IPS DF 6.9 (cell line): ENCODE measurements around the gene HDAC10.
A peak's percentile ranks its signal among the peaks of the same experiment; 100 is the strongest.

Experiments used
- DNase-seq: peaks from one replicate; pipeline ENCODE4 v3.0.0-alpha.2; 2013; ENCODE audit warnings: low read depth, low spot score
- H3K27ac ChIP-seq: one replicate; pipeline ENCODE4 v1.5.1; 2013; ENCODE audit warnings: low read length, control low read depth
- H3K27me3 ChIP-seq: 2 replicates; pipeline ENCODE4 v1.6.1; 2013; ENCODE audit warnings: mild to moderate bottlenecking, low read length; ENCODE audit not compliant: control insufficient read depth, insufficient read depth
- H3K36me3 ChIP-seq: 2 replicates; pipeline ENCODE4 v1.6.1; 2013; ENCODE audit warnings: low read length; ENCODE audit not compliant: control insufficient read depth, insufficient read depth
- H3K4me1 ChIP-seq: 2 replicates; pipeline ENCODE4 v1.6.1; 2013; ENCODE audit warnings: low read length; ENCODE audit not compliant: control insufficient read depth, insufficient read depth
- H3K4me3 ChIP-seq: 2 replicates; pipeline ENCODE4 v1.5.1; 2013; ENCODE audit warnings: mild to moderate bottlenecking, low read length
- H3K9me3 ChIP-seq: 2 replicates; pipeline ENCODE4 v1.6.1; 2013; ENCODE audit warnings: low read length, inconsistent platforms; ENCODE audit not compliant: control insufficient read depth, insufficient read depth
- WGBS: extraction: QIAGEN DNeasy Blood & Tissue Kit; methylation state at CpG from one replicate; pipeline ENCODE4 v1.1.7; 2013; ENCODE audit warnings: mixed read lengths, missing lambda C conversion rate; ENCODE audit not compliant: insufficient read length, insufficient coverage; 5-methylcytosine and 5-hydroxymethylcytosine counted together

Gene HDAC10

DNA sequence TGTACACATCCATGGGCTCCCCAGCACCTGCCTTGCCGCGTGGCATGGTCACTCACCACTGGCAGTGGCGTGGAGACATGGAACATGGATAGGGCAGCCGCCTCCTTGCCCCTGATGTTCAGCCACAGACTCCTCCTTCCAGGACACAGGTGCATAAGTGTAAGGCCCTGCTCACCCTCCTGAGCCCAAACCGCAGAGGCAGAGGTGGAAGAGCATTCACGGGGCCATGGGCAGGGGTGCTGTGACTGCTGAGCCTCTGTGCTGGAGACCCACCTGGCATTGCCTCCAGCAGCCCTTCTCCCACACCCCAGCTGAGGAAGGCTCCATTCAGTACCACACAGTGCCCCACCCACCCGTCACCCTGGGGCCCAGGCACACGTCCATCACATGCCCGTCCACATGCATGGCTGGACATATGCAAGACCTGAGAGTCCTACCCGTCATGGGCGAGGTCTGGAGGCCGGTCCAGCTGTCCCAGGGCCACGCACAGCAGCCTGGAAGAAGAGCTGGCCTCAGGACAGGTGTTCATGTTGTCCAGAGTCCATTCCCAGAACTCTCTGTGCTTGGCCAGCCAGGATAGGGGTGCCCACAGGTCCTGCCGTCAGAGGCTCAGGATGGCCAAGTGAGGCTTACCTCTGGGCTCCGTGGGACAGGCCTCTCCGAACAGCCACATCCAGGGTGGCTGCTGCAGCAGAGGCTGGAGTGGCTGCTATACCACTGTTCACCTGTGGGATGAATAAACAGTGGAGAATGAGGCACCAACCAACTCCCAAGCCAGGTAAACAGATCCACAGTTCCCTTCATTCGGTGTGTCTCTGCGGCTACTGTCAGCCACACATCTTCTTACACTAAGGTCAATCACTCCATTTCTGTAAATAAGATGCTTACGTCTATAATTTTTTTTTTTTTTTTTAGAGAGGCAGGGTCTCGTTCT is 4.6 kb downstream of the HDAC10 start:
- DNase-seq = no peak
- H3K27ac ChIP-seq = no peak overlapping the region
- H3K9me3 ChIP-seq = no peaks in the 10 kb centered on the region
- H3K4me3 ChIP-seq = no peak overlapping the region
- H3K4me1 ChIP-seq = peaks cover 4% of the 10 kb centered on the region; the same call in 1 of the 2 replicates
- H3K36me3 ChIP-seq = peaks cover 3% of the 10 kb centered on the region; the same call in 1 of the 2 replicates
- no CpG with 5 or more reads among the region's 20 CpGs for whole genome bisulfite sequencing
- H3K27me3 ChIP-seq = no peaks in the 10 kb centered on the region

DNA sequence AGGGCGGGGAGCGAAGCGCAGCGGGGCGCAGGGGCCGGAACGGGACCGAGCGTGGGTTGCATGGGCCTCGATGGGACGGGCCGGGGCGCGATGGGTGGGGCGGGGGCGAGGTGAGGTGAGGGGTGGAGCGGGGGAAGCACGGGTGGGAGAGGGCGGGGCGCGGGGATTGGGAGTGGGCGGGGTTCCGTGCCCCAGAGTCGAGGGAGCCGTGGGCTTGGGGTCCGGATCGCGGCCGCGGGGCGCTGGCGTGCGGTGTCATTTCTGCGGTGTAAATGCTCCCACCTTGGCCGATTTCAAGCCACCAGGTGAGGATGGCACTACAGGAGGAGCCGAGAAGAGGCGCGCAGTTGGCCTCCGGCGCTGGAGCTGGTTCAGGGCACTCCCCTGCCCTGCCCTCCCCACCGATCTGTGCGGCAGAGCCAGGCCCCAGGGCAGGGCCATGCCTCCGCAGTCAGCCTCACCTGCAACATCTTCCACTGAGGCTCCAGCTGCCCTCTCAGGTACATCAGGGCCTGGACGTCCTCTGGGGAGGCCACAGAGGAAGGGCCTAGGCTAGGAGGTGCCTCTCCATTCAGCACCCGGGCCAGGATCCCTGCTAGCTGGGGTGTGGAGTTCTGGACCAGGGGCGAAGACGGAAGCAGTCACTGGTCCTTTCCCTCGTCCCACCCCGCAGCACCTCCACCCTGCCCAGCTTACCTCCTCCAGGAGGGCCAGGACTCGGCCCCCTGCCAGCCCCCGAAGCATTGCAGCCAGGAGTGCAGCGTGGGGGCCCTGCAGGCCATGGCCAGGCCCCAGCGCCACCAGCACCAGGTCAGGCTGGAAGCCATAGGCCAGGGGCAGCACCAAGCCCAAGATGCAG is 5.6 kb downstream of the HDAC10 start:
- Histone ChIP-seq H3K9me3 (no peaks in the 10 kb centered on the region), H3K36me3 (peaks cover 3% of the 10 kb centered on the region; the same call in 1 of the 2 replicates), H3K27me3 (no peaks in the 10 kb centered on the region), H3K4me3 (peak overlapping the region; percentile 92), H3K4me1 (peaks cover 4% of the 10 kb centered on the region; the same call in 1 of the 2 replicates), H3K27ac (no peak overlapping the region)
- no peak for DNase-seq
- no CpG with 5 or more reads among the region's 53 CpGs for WGBS

GRCh38 chr22:50244420-50245213 is 6.4 kb downstream of the HDAC10 start, which contains the start of gene TUBGCP6:
TSS of gene TUBGCP6 (minus strand) at chr22:50245023. CDS start at chr22:50244459, 564 bp downstream.
- peaks cover 3% of the 10 kb centered on the region; the same call in 1 of the 2 replicates for H3K36me3 ChIP-seq
- no CpG with 5 or more reads among the region's 76 CpGs for WGBS
- no peaks in the 10 kb centered on the region for H3K27me3 ChIP-seq
- no peak for DNase-seq
- peak within 1 kb of the TSS; percentile 92 for H3K4me3 ChIP-seq
- H3K9me3 ChIP-seq = no peaks in the 10 kb centered on the region
- peaks cover 1% of the 10 kb centered on the region; the same call in 1 of the 2 replicates for H3K4me1 ChIP-seq
- H3K27ac ChIP-seq = no peak within 1 kb of the TSS

DNA sequence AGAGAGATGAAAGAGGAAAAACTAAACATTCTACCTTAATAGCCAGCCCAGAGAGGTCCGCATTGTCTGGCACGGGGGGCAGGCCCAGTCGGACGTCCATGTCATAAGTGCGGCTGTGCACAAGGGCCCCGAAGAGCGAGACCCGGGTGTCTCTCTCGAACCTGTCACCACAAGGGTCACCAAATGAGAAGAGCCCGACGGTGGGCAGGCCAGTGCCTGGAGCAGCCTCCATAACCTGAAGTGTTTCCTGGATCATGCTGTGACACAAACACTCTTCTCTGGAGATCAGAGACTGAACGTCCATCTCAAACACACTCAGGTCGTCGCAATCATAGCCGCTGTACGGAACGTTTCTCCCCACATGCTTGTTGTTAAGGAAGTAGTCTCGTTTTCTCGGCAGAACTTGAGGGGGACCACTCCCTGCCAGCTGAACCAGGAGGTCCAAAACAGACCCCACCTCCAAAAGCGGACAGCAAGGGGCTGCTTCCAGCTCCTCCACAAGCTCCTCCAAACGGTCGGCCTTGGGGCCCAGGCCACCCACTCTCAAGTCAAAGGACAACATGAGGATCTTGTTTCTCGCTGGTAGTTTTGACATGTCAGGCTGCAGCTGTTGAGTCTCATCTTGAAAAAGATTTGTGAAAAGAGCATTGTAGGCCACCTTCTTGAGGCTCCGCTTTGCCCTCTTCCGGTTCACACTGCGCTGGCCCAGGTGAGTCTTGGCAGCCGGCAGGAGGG is 7.2 kb downstream of the HDAC10 start:
- no CpG with 5 or more reads among the region's 27 CpGs for WGBS
- H3K4me1 ChIP-seq = peaks cover 1% of the 10 kb centered on the region; the same call in 1 of the 2 replicates
- no peak for DNase-seq

DNA sequence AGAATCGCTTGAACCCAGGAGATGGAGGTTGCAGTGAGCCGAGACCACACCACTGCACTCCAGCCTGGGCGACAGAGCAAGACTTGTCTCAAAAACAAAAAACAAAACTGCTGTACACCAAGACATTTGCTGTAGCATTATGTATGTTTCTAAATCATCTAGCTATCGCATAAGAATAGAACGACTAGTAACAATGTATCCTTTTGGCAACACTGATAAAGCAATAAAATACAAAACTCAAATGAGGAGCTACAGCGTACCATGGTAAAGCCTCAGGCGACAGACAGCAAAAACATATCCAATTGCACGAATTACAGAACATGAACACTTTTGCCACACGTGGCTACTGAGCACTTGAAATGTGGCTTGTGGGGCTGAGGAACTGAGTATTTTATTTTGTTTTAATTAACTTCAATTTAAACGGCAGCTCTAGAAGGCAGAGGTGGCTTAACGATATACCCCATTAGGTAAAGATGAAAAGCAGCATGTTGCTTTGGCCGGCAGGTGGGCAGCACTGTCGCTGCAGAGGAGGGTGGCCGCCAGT is 8.6 kb downstream of the HDAC10 start:
- H3K36me3 ChIP-seq = peaks cover 3% of the 10 kb centered on the region; the same call in 1 of the 2 replicates
- H3K4me3 ChIP-seq = no peak overlapping the region
- WGBS = no CpG with 5 or more reads among the region's 14 CpGs
- H3K4me1 ChIP-seq = peaks cover under 1% of the 10 kb centered on the region; the same call in 1 of the 2 replicates
- no peaks in the 10 kb centered on the region for H3K27me3 ChIP-seq
- no peak for DNase-seq
- H3K9me3 ChIP-seq = no peaks in the 10 kb centered on the region
- H3K27ac ChIP-seq = no peak overlapping the region

More for the DNA sequence above, 7.2 kb downstream of the HDAC10 start:
- no peak overlapping the region for H3K27ac ChIP-seq
- H3K27me3 ChIP-seq = no peaks in the 10 kb centered on the region
- H3K9me3 ChIP-seq = no peaks in the 10 kb centered on the region
- peak overlapping the region; percentile 92; the same call in 1 of the 2 replicates for H3K4me3 ChIP-seq
- H3K36me3 ChIP-seq = peaks cover 3% of the 10 kb centered on the region; the same call in 1 of the 2 replicates

- Histone ChIP-seq H3K27me3 (no peaks in the 10 kb centered on the region), H3K4me1 (peaks cover 2% of the 10 kb centered on the region; the same call in 1 of the 2 replicates), H3K4me3 (no peak overlapping the region), H3K9me3 (no peaks in the 10 kb centered on the region), H3K36me3 (no peaks in the 10 kb centered on the region), H3K27ac (no peak overlapping the region)
- no peak for DNase-seq
- WGBS = no CpG with 5 or more reads among the region's 9 CpGs
Measured at GRCh38 chr22:50238755-50239154, 12.3 kb downstream of the HDAC10 start.

DNA sequence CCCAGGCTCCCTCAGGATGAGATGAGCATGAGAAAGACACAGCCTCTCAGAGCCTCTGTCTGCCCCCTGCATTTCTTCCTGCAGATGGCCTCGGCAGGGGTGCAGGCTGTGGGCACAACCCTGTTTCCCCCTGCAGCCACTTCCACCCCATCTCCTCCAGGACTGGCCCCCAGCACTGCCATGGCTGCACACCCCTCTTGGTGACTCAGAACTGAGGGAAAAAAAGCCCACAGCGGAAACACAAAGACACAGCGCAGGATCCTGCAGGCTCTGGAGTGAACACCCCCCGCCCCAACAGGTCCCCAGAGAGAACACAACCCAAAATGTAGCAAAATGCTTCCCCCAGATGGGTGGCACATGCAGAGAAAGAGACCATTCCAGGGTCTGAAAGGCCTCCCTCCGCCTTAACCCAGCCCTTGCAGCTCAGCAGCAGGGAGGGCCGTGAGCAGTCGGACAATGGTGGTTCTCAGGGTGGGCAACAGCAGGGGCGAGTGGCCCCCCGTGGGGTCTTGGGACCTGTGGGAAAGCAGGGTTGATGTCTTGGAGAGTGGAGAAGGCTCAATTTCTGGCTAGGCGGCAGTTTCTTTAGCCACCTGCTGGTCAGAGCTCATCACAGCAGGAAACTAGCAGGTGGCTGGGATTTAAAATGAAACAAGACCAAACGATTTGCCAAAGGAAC is 14.2 kb downstream of the HDAC10 start:
- Histone ChIP-seq H3K9me3 (no peaks in the 10 kb centered on the region), H3K27ac (no peak overlapping the region), H3K4me1 (0 out of 2 replicates have a peak, but pooled peaks cover 2% of the 10 kb centered on the region), H3K36me3 (0 out of 2 replicates have a peak, but pooled peaks cover 2% of the 10 kb centered on the region), H3K4me3 (no peak overlapping the region), H3K27me3 (no peaks in the 10 kb centered on the region)
- no peak for DNase-seq
- WGBS = no CpG with 5 or more reads among the region's 11 CpGs

GRCh38 chr22:50233223-50233622 is 17.8 kb downstream of the HDAC10 start:
- no peak for DNase-seq
- Histone ChIP-seq H3K9me3 (no peaks in the 10 kb centered on the region), H3K36me3 (0 out of 2 replicates have a peak, but pooled peaks cover 2% of the 10 kb centered on the region), H3K27ac (no peak overlapping the region), H3K4me1 (0 out of 2 replicates have a peak, but pooled peaks cover 2% of the 10 kb centered on the region), H3K27me3 (no peaks in the 10 kb centered on the region), H3K4me3 (no peak overlapping the region)
- WGBS = no CpG with 5 or more reads among the region's 18 CpGs
